Posterior cingulate gyrus (tissue), 11 donors: ENCODE results near the gene RPS6KA2.
"Not testable (repeated sequence)": the region's sequence is repeated elsewhere in the genome, so short reads cannot be mapped to it uniquely, and the experiment has no call there.

Experiments
- DNase-seq, 10 donors: peaks; one replicate each; pipeline versions ENCODE4 v3.0.0 to v3.0.0-alpha.2; 2020 to 2021; ENCODE audit warnings: mixed read lengths in 3 of 10
- intact Hi-C: fragments of 100-400 bp; cut with DNase I; formaldehyde crosslinking; loops from one replicate; pipeline ENCODE4 v1.15.1; 2023

RPS6KA2 gene

GRCh38 chr6:166541366-166541765 lies 85.7 kb downstream of the RPS6KA2 start:
- no peak for DNase-seq

GRCh38 chr6:166540631-166541331 lies 86.3 kb downstream of the RPS6KA2 start:
- intact Hi-C loops = no loop called here
- DNase-seq = peak in 4 of 10 donors; percentile 38 to 87 (median 43)

More at GRCh38 chr6:166541366-166541765, 85.7 kb downstream of the RPS6KA2 start:
- intact Hi-C loops = no loop called here

GRCh38 chr6:166539543-166539942 lies 87.5 kb downstream of the RPS6KA2 start:
- intact Hi-C loops = no loop called here
- DNase-seq = peak in 1 of 10 donors; percentile 27

GRCh38 chr6:166539011-166539385 lies 88.1 kb downstream of the RPS6KA2 start:
- intact Hi-C loops = not testable (repeated sequence)
- DNase-seq = peak in 1 of 10 donors; percentile 52

GRCh38 chr6:166538297-166539010 lies 88.6 kb downstream of the RPS6KA2 start:
- intact Hi-C loops = no loop called here
- peak in 1 of 10 donors; percentile 72 for DNase-seq

GRCh38 chr6:166534658-166535406 lies 92.2 kb downstream of the RPS6KA2 start:
- intact Hi-C loops = no loop called here
- peak in 1 of 10 donors; percentile 46 for DNase-seq

GRCh38 chr6:166533205-166533824 lies 93.7 kb downstream of the RPS6KA2 start:
- intact Hi-C loops = no loop called here
- no peak for DNase-seq

- no peak for DNase-seq
- intact Hi-C loops = no loop called here
Observed at GRCh38 chr6:166532302-166532701, 94.7 kb downstream of the RPS6KA2 start.

- intact Hi-C loops = no loop called here
- DNase-seq = peak in 1 of 10 donors; percentile 81
Observed at GRCh38 chr6:166530211-166531095, 96.6 kb downstream of the RPS6KA2 start.

- DNase-seq = no peak
- intact Hi-C loops = no loop called here
Observed at GRCh38 chr6:166529586-166529985, 97.5 kb downstream of the RPS6KA2 start.

- DNase-seq, intact Hi-C loops: not testable (repeated sequence)
Observed at GRCh38 chr6:166529058-166529457, 98.0 kb downstream of the RPS6KA2 start.

GRCh38 chr6:166527849-166528248 lies 99.2 kb downstream of the RPS6KA2 start:
- intact Hi-C loops = no loop called here
- no peak for DNase-seq

GRCh38 chr6:166526937-166527336 lies 100.1 kb downstream of the RPS6KA2 start:
- DNase-seq = peak in 1 of 10 donors; percentile 52
- intact Hi-C loops = no loop called here

- DNase-seq = peak in 1 of 10 donors; percentile 65
- intact Hi-C loops = no loop called here
Observed at GRCh38 chr6:166525567-166525966, 101.5 kb downstream of the RPS6KA2 start.

- intact Hi-C loops = no loop called here
- peak in 1 of 10 donors; percentile 53 for DNase-seq
Observed at GRCh38 chr6:166523782-166524559, 103.1 kb downstream of the RPS6KA2 start.

GRCh38 chr6:166520905-166521834 lies 105.9 kb downstream of the RPS6KA2 start:
- peak in 1 of 10 donors; percentile 55 for DNase-seq
- intact Hi-C loops = no loop called here

GRCh38 chr6:166516251-166516884 lies 110.7 kb downstream of the RPS6KA2 start:
- peak in 1 of 10 donors; percentile 50 for DNase-seq
- intact Hi-C loops = no loop called here
